ENCODE results near the gene CRYGS. TPM values are rescaled to one million over a fixed set of nuclear protein-coding genes. Genes with fewer than 3 reads are reported as not detected.

Gene CRYGS
- total and polyA plus RNA-seq, 4 donors = 1.2 to 5.8 (median 2.8) TPM

DNA sequence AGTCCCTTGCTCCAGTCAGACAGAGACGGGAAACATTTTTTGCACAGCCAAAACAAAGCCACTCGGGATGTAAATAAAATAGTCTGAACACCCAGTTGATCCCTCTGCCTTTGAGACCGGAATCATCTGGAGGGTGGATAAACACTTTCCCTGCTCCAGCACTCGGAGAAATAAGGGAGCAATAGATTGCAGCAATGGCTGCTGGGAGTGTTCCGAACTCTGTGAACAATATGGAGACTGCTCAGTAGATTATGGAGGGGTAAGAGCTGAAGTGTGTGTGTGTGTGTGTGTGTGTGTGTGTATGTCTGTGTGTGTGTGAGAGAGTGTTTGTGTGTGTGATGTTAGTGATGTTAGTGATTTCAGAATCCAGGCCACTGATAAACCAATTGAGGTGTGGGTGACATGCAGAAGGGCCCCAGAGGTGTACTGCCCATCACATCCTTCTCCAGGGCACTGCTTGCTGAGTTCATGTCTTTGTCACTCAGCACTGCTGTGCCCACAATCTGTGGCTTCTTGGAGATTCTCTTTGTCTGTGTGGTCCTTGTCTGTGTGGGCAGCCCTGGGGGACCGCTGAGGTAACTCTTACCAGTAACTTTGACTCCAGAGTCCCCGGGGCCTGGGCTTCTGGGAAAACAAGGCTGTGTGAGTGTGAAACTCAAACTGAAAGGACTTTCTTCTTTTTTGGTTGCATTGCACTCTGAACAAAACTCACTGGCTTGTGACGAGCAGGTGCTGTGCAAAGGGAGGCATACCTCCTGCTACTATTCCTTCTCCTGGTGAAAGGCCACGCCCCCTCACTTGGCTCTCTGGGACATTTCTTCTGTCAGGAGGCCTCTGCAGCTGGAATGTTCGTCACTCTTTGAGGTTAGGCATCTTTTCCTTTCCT is 23.0 kb downstream of the CRYGS start:
- Histone ChIP-seq H3K27ac (ENCODE audit: low read depth in 1 of 2, low read length in 1 of 2) (no peak overlapping the region), H3K36me3 (ENCODE audit: control insufficient read depth in 4 of 4, insufficient read depth in 4 of 4, low read length in 4 of 4) (no peaks in the 10 kb centered on the region), H3K4me1 (ENCODE audit: control insufficient read depth in 5 of 5, insufficient read depth in 5 of 5, low read length in 5 of 5) (no peaks in the 10 kb centered on the region), H3K9ac (ENCODE audit: insufficient read depth in 1 of 2, low read length in 2 of 2) (no peak overlapping the region), H3K9me3 (ENCODE audit: control insufficient read depth in 4 of 4, insufficient read depth in 3 of 4, low read length in 3 of 4) (peaks cover 0 to 8% (median 3%) of the 10 kb centered on the region in 4 donors), H3K27me3 (ENCODE audit: control insufficient read depth in 3 of 3, insufficient read depth in 3 of 3, low read length in 2 of 3) (no peaks in the 10 kb centered on the region), H3K4me3 (no peak overlapping the region)
- TF ChIP-seq, protein P1, sequence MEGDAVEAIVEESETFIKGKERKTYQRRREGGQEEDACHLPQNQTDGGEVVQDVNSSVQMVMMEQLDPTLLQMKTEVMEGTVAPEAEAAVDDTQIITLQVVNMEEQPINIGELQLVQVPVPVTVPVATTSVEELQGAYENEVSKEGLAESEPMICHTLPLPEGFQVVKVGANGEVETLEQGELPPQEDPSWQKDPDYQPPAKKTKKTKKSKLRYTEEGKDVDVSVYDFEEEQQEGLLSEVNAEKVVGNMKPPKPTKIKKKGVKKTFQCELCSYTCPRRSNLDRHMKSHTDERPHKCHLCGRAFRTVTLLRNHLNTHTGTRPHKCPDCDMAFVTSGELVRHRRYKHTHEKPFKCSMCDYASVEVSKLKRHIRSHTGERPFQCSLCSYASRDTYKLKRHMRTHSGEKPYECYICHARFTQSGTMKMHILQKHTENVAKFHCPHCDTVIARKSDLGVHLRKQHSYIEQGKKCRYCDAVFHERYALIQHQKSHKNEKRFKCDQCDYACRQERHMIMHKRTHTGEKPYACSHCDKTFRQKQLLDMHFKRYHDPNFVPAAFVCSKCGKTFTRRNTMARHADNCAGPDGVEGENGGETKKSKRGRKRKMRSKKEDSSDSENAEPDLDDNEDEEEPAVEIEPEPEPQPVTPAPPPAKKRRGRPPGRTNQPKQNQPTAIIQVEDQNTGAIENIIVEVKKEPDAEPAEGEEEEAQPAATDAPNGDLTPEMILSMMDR (IDR thresholded peaks at IDR 0.05; ENCODE audit: control extremely low read depth, extremely low read depth) = no peak
- WGBS, 2 donors = 73 to 81% methylated on average over 10 of the region's 10 CpGs
- no peak for ATAC-seq (ENCODE audit: insufficient read depth, low FRiP score)
- no peak for DNase-seq

DNA sequence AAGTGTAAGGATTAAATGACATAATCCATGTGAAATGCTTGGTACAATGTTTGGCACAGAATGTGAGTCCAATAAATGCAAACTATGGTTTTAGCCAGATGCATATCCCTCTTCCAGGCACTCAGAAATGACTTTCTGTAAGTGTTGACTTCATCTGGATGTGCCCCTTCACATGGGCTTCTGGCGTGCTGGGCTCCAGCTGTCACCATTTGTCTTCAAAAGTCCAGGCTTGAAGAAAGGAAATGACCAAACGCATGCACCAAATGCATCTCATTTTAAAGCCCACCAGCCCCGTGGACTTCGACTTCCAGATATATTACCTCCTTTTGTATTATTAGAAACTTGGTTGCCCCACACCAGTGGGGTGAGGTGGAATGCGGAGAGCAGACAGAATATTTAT is 23.7 kb downstream of the CRYGS start:
- no peak overlapping the region for H3K27ac ChIP-seq (ENCODE audit: low read depth in 1 of 2, low read length in 1 of 2)
- no peak overlapping the region for H3K9ac ChIP-seq (ENCODE audit: insufficient read depth in 1 of 2, low read length in 2 of 2)
- no peak overlapping the region for H3K4me3 ChIP-seq
- H3K9me3 ChIP-seq (ENCODE audit: control insufficient read depth in 4 of 4, insufficient read depth in 3 of 4, low read length in 3 of 4) = peaks cover 0 to 8% (median 3%) of the 10 kb centered on the region in 4 donors
- no peaks in the 10 kb centered on the region for H3K27me3 ChIP-seq (ENCODE audit: control insufficient read depth in 3 of 3, insufficient read depth in 3 of 3, low read length in 2 of 3)
- WGBS, 2 donors = 60 to 76% methylated on average over 5 of the region's 5 CpGs
- no peaks in the 10 kb centered on the region for H3K4me1 ChIP-seq (ENCODE audit: control insufficient read depth in 5 of 5, insufficient read depth in 5 of 5, low read length in 5 of 5)
- DNase-seq (no peak), ATAC-seq (ENCODE audit: insufficient read depth, low FRiP score) (no peak)
- TF ChIP-seq, protein P1 (IDR thresholded peaks at IDR 0.05; ENCODE audit: control extremely low read depth, extremely low read depth) = no peak
- H3K36me3 ChIP-seq (ENCODE audit: control insufficient read depth in 4 of 4, insufficient read depth in 4 of 4, low read length in 4 of 4) = no peaks in the 10 kb centered on the region

DNA sequence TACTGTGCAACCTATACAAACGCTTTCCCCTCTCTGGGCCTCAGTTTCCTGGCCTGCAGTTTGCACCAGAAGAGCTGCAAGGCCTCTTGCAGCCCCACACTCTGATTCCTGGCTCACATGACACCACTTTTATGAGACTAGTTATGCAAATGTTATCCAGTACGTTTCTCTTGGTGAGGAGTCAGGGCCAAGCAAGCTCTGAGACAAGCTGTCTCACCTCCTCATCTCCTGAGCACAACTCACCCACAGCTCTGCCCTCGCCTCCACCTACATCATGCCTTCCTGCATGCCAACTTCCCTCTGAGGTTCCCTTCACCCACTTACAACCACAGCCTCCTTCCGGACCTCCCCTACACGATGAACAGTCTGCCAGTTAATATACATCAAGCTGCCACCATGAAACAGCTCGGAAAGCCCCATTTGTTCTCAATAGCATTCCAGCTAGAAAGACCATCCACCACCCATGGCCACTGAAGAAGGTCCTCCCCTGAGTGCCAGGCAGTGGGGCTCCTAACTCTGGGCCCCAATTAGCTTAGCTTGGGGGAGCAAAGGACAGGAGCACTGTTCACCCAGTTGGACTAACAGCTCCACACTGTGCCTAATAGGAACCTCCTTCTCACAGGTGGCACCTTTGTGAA is 25.0 kb downstream of the CRYGS start:
- H3K27me3 ChIP-seq (ENCODE audit: control insufficient read depth in 3 of 3, insufficient read depth in 3 of 3, low read length in 2 of 3) = no peaks in the 10 kb centered on the region
- TF ChIP-seq, protein P1 (IDR thresholded peaks at IDR 0.05; ENCODE audit: control extremely low read depth, extremely low read depth) = no peak
- WGBS, 2 donors = 21 to 51% methylated on average over 6 of the region's 6 CpGs
- H3K4me3 ChIP-seq = no peak overlapping the region
- no peak overlapping the region for H3K27ac ChIP-seq (ENCODE audit: low read depth in 1 of 2, low read length in 1 of 2)
- ATAC-seq (ENCODE audit: insufficient read depth, low FRiP score) (no peak), DNase-seq (no peak)
- H3K36me3 ChIP-seq (ENCODE audit: control insufficient read depth in 4 of 4, insufficient read depth in 4 of 4, low read length in 4 of 4) = no peaks in the 10 kb centered on the region
- H3K4me1 ChIP-seq (ENCODE audit: control insufficient read depth in 5 of 5, insufficient read depth in 5 of 5, low read length in 5 of 5) = no peaks in the 10 kb centered on the region
- peaks cover 0 to 8% (median 3%) of the 10 kb centered on the region in 4 donors for H3K9me3 ChIP-seq (ENCODE audit: control insufficient read depth in 4 of 4, insufficient read depth in 3 of 4, low read length in 3 of 4)
- no peak overlapping the region for H3K9ac ChIP-seq (ENCODE audit: insufficient read depth in 1 of 2, low read length in 2 of 2)

Data from lung (tissue), 12 donors.